HepG2 (cell line): ENCODE data around the gene LYST. TPM values are rescaled to one million over a fixed set of nuclear protein-coding genes. Genes with fewer than 3 reads are reported as not detected.

ENCODE experiments used
- ADNP ChIP-seq: sonication (generic); formaldehyde crosslinking; IDR thresholded peaks from 2 replicates; pipeline ENCODE4 v1.4.0; 2020; ENCODE audit warnings: missing genetic modification reagents
- AGO1 ChIP-seq: fragments of 200-400 bp; formaldehyde crosslinking; IDR thresholded peaks from 2 replicates; pipeline ENCODE4 v1.6.1; 2017; ENCODE audit warnings: mild to moderate bottlenecking, low read depth, low read length, moderate library complexity; ENCODE audit not compliant: poor library complexity, severe bottlenecking
- FLYWCH1 ChIP-seq: sonication (generic); formaldehyde crosslinking; IDR thresholded peaks from 2 replicates; pipeline ENCODE4 v1.8.1; 2023; ENCODE audit warnings: mild to moderate bottlenecking, missing genetic modification reagents
- GABPA ChIP-seq, 2 experiments: IDR thresholded peaks; 2 replicates each; pipeline ENCODE4 v1.6.1; 2011 to 2016; ENCODE audit warnings: low read depth in 2 of 2, low read length in 1 of 2, missing biosample characterization in 1 of 2, missing genetic modification characterization in 1 of 2
- HBP1 ChIP-seq: IDR thresholded peaks from 2 replicates; pipeline ENCODE4 v1.6.1; 2016; ENCODE audit warnings: low read depth, control low read depth
- HOXA7 ChIP-seq: sonication (generic); formaldehyde crosslinking; IDR thresholded peaks from 2 replicates; pipeline ENCODE4 v1.8.1; 2022; ENCODE audit warnings: mild to moderate bottlenecking, missing genetic modification reagents, moderate library complexity
- IKZF5 ChIP-seq: IDR thresholded peaks from 2 replicates; pipeline ENCODE4 v1.6.1; 2018; ENCODE audit warnings: missing genetic modification reagents, mild to moderate bottlenecking, missing compliant biosample characterization
- IRF2 ChIP-seq: IDR thresholded peaks from 2 replicates; pipeline ENCODE4 v1.6.1; 2018; ENCODE audit warnings: missing genetic modification reagents, missing compliant biosample characterization
- MTA1 ChIP-seq: sonication (generic); formaldehyde crosslinking; IDR thresholded peaks from 2 replicates; pipeline ENCODE4 v1.4.0; 2020; ENCODE audit warnings: missing genetic modification reagents, mild to moderate bottlenecking, borderline replicate concordance
- NFAT5 ChIP-seq: sonication (generic); formaldehyde crosslinking; IDR thresholded peaks from 2 replicates; pipeline ENCODE4 v1.4.0; 2020; ENCODE audit warnings: missing genetic modification reagents
- PRDM4 ChIP-seq: sonication (generic); formaldehyde crosslinking; IDR thresholded peaks from 2 replicates; pipeline ENCODE4 v1.9.0; 2021; ENCODE audit warnings: missing genetic modification reagents, borderline replicate concordance
- STAT5B ChIP-seq: sonication (generic); formaldehyde crosslinking; IDR thresholded peaks from 2 replicates; pipeline ENCODE4 v1.4.0; 2020; ENCODE audit warnings: missing genetic modification reagents
- ZBTB7A ChIP-seq: sonication (generic); formaldehyde crosslinking; IDR thresholded peaks from 2 replicates; pipeline ENCODE4 v1.8.0; 2022; ENCODE audit warnings: mild to moderate bottlenecking, missing genetic modification reagents
- ZNF574 ChIP-seq: sonication (generic); formaldehyde crosslinking; IDR thresholded peaks from 2 replicates; pipeline ENCODE4 v1.4.0; 2020; ENCODE audit warnings: missing genetic modification reagents
- ZNF747 ChIP-seq: sonication (generic); formaldehyde crosslinking; IDR thresholded peaks from 2 replicates; pipeline ENCODE4 v1.8.1; 2023; ENCODE audit warnings: missing genetic modification reagents, mild to moderate bottlenecking, borderline replicate concordance
- polyA plus RNA-seq, 8 experiments: library from polyadenylated mRNA; depleted of rRNA in 3 of 8; stranded (reverse) in 7 of 8; unstranded in 1 of 8; fragments of >200 nt; fragmentation: Illumina TruSeq in 4 of 8; extraction: Trizol in 4 of 8; gene quantifications; 2 replicates each; pipeline versions ENCODE4 v1.2.1 to v1.2.3, GENCODE V29; 2011 to 2016; ENCODE audit warnings: low read depth in 4 of 8, missing spikeins in 1 of 8, mixed read lengths in 1 of 8; ENCODE audit not compliant: insufficient read depth in 1 of 8
- total RNA-seq, 5 experiments: library from RNA; depleted of rRNA; stranded (reverse); fragments of >200 nt; fragmentation: Illumina TruSeq; extraction: Trizol; gene quantifications; 2 replicates each; pipeline ENCODE4 v1.2.3, GENCODE V29; 2016; ENCODE audit warnings: low read depth in 1 of 5

The LYST gene
- total and polyA plus RNA-seq, 2 of the 13 experiments (the other 11 are each of a cell fraction or from before 2014, with no cell fraction given), result 0.91 to 2.5 TPM

GRCh38 chr1:235866205-235866912, at the start of gene LYST (continued):
- TF ChIP-seq AGO1 (no peak), HBP1 (CRISPR knock-in tag) (no peak), STAT5B (CRISPR knock-in tag) (no peak), PRDM4 (CRISPR knock-in tag) (no peak), IKZF5 (CRISPR knock-in tag) (no peak), ZNF574 (CRISPR knock-in tag) (peak; percentile 46; the same call in 1 of the 2 replicates), GABPA (IDR thresholded peaks at IDR 0.05; ENCODE audit: low read depth, low read length) (no peak), GABPA (CRISPR knock-in tag; IDR thresholded peaks at IDR 0.05; ENCODE audit: low read depth) (no peak), ZNF747 (CRISPR knock-in tag) (no peak), NFAT5 (CRISPR knock-in tag) (0 out of 2 replicates have a peak, but pooled peaks have one; percentile 37), ZBTB7A (0 out of 2 replicates have a peak, but pooled peaks have one; percentile 37), MTA1 (CRISPR knock-in tag) (no peak), IRF2 (no peak), ADNP (CRISPR knock-in tag) (no peak), FLYWCH1 (CRISPR knock-in tag) (no peak), HOXA7 (CRISPR knock-in tag) (no peak)
